Nephron (organoid): ENCODE measurements around the gene ZNRF1.

Experiments used
- H3K27ac Mint-ChIP-seq, 3 experiments: 2 replicates each; pipeline ENCODE4 v1.8.0; 2020; ENCODE audit warnings: mixed read lengths in 3 of 3, mild to moderate bottlenecking in 2 of 3, moderate library complexity in 1 of 3
- H3K27me3 Mint-ChIP-seq: 2 replicates; pipeline ENCODE4 v1.8.0; 2021; ENCODE audit warnings: low read depth, mild to moderate bottlenecking, moderate library complexity, mixed read lengths
- H3K36me3 Mint-ChIP-seq: 2 replicates; pipeline ENCODE4 v1.8.0; 2020; ENCODE audit warnings: low read depth, mixed read lengths
- H3K4me1 Mint-ChIP-seq: 2 replicates; pipeline ENCODE4 v1.8.0; 2020; ENCODE audit warnings: mixed read lengths
- H3K4me3 Mint-ChIP-seq, 3 experiments: 2 replicates each; pipeline ENCODE4 v1.8.0; 2020; ENCODE audit warnings: mild to moderate bottlenecking in 3 of 3, mixed read lengths in 3 of 3, moderate library complexity in 2 of 3
- H3K9me3 Mint-ChIP-seq: 2 replicates; pipeline ENCODE4 v1.8.0; 2020; ENCODE audit warnings: mixed read lengths
- TF ChIP-seq, protein P1 (sequence below), 3 experiments: fragments of 200-600 bp; sonication (generic); IDR thresholded peaks; one replicate each; pipeline ENCODE4 v1.5.0; 2021; ENCODE audit warnings: antibody characterized with exemption in 3 of 3; ENCODE audit not compliant: unreplicated experiment in 3 of 3

Gene ZNRF1

DNA sequence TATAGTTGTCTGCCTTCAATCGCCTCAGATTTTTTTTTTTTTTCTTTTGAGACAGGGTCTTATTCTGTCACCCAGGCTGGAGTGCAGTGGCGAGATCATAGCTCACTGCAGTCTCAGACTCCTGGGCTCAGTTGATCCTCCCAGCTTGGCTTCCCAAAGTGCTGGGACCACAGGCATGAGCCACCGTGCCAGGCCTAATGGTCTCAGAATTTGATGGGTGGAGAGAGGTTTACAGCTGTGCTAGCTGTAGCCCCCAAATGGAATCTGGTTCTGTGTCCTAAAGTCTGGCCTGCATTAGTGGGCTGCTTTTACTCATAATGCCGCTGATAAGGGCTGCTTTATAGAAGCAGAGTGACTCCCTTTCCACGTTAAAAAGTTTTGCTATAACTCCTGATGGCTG lies 5.1 kb downstream of the ZNRF1 start:
- TF ChIP-seq, protein P1, sequence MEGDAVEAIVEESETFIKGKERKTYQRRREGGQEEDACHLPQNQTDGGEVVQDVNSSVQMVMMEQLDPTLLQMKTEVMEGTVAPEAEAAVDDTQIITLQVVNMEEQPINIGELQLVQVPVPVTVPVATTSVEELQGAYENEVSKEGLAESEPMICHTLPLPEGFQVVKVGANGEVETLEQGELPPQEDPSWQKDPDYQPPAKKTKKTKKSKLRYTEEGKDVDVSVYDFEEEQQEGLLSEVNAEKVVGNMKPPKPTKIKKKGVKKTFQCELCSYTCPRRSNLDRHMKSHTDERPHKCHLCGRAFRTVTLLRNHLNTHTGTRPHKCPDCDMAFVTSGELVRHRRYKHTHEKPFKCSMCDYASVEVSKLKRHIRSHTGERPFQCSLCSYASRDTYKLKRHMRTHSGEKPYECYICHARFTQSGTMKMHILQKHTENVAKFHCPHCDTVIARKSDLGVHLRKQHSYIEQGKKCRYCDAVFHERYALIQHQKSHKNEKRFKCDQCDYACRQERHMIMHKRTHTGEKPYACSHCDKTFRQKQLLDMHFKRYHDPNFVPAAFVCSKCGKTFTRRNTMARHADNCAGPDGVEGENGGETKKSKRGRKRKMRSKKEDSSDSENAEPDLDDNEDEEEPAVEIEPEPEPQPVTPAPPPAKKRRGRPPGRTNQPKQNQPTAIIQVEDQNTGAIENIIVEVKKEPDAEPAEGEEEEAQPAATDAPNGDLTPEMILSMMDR (IDR thresholded peaks at IDR 0.05; ENCODE audit: unreplicated experiment in 3 of 3) = no peak
- no peaks in the 10 kb centered on the region for H3K27me3 Mint-ChIP-seq
- H3K4me1 Mint-ChIP-seq = peaks cover 47% of the 10 kb centered on the region
- H3K9me3 Mint-ChIP-seq = no peaks in the 10 kb centered on the region
- no peak overlapping the region for H3K27ac Mint-ChIP-seq
- peak overlapping the region in 1 of 3 experiments; percentile 72 for H3K4me3 Mint-ChIP-seq
- peaks cover 20% of the 10 kb centered on the region for H3K36me3 Mint-ChIP-seq

DNA sequence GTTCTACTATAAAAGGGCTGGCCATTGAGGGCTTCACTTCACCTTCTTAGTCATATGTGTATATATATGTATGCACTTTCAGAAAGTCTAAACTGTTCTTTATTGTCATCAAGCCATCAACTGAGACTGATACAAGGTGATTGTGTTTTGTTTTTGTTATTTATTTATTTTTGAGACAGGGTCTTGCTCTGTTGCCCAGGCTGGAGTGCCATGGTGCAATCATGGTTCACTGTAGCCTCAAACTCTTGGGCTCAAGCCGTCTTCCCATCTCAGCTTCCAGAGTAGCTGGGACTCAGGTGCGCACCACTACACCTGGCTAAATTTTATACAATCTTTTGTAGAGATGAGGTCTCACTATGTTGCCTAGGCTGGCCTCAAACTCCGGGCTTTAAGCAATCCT lies 5.6 kb downstream of the ZNRF1 start:
- H3K4me3 Mint-ChIP-seq = peak overlapping the region in 1 of 3 experiments; percentile 19
- H3K27ac Mint-ChIP-seq = no peak overlapping the region
- peaks cover 26% of the 10 kb centered on the region for H3K36me3 Mint-ChIP-seq
- peaks cover 47% of the 10 kb centered on the region for H3K4me1 Mint-ChIP-seq
- no peaks in the 10 kb centered on the region for H3K27me3 Mint-ChIP-seq
- TF ChIP-seq, protein P1 (IDR thresholded peaks at IDR 0.05; ENCODE audit: unreplicated experiment in 3 of 3) = no peak
- H3K9me3 Mint-ChIP-seq = no peaks in the 10 kb centered on the region

DNA sequence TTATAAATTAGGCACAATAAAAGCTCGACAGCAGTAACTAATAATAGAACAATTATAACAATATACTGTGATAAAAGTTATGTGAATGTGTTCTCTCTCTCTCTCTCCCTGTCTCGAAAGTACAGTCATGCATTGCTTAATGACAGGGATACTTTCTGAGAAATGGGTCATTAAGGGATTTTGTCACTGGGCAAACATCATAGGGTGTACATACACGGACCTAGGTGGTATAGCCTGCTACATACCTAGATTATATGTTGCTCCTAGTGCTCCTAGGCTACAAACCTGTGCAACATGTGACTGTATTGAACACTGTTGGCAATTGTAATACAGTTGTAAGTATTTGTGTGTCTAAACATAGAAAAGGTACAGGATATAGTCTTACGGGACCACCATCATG lies 6.9 kb downstream of the ZNRF1 start:
- Mint-ChIP-seq H3K27me3 (no peaks in the 10 kb centered on the region), H3K36me3 (peaks cover 28% of the 10 kb centered on the region), H3K4me1 (peaks cover 41% of the 10 kb centered on the region), H3K27ac (no peak overlapping the region), H3K9me3 (no peaks in the 10 kb centered on the region), H3K4me3 (no peak overlapping the region)
- TF ChIP-seq, protein P1 (IDR thresholded peaks at IDR 0.05; ENCODE audit: unreplicated experiment in 3 of 3) = no peak

DNA sequence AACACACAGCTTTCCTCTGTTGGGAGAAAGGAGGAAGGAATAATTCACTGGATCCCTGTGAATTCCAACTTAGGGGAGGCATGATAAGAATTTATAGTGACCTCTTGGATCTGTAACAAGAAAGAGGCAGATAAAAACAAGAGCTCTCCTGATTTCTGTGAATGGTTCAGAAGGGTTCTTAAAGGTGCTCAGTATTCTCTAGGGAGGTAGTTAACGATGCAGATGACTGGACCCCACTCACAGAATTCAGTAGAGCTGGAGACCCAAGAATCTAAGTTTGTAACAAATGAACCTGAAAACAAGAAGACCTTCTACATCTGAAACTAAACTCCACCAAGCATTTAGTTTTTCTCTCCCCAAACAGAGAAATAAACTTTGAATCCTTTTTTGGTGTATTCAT lies 8.6 kb downstream of the ZNRF1 start:
- Mint-ChIP-seq H3K4me1 (peaks cover 40% of the 10 kb centered on the region), H3K36me3 (peaks cover 28% of the 10 kb centered on the region), H3K27ac (no peak overlapping the region), H3K4me3 (no peak overlapping the region), H3K27me3 (no peaks in the 10 kb centered on the region), H3K9me3 (no peaks in the 10 kb centered on the region)
- TF ChIP-seq, protein P1 (IDR thresholded peaks at IDR 0.05; ENCODE audit: unreplicated experiment in 3 of 3) = no peak

DNA sequence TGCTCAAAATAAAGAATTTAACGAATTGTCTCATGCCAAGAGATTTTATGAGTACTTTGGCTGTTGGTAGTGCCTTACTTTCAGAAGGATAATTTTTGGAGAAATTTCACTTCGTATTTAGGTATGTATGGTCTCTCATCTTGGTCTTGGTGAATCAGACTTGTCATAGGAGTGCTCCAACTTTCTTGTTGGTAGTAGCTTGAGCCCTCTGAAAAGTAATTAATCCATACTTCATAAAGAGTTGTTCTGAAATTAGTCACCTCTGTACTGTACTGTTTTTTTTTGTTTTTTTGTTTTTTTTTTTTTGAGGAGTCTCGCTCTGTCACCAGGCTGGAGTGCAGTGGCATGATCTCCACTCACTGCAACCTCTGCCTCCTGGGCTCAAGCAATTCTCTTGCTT lies 11.6 kb downstream of the ZNRF1 start:
- Mint-ChIP-seq H3K9me3 (no peaks in the 10 kb centered on the region), H3K27me3 (no peaks in the 10 kb centered on the region), H3K4me3 (no peak overlapping the region), H3K4me1 (peaks cover 26% of the 10 kb centered on the region), H3K27ac (no peak overlapping the region), H3K36me3 (peaks cover 19% of the 10 kb centered on the region)
- TF ChIP-seq, protein P1 (IDR thresholded peaks at IDR 0.05; ENCODE audit: unreplicated experiment in 3 of 3) = no peak

DNA sequence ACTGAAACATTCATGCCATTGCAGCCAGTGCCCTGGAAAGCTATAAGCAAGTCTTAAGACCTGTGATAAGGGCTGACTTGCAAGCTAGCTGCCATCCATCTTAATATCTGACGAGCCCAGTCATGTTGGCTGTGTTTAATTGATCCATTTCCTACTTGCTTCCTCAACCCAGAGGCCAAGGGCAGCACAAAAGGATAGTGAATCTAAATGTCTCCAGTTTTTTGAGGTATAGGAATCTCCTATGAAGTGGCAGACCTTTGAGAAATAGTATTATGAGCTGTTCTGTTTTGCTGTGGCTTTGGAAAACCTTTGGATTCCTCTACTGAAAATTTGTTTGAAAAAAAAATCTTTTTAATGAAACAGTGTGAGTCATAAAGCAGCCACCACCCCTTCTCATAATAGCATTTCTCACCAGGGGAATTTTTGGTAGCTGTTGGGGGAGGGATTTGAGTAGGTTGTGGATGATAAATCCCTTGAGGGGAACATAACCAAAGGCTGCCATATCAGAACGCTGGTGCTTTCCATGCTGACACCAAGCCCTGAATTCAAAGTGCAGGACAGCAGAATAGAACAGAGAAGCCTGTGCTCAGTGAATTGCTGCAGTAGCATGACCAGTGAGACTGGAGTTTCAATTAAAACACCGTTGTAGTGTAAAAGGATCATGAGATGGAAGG lies 12.9 kb downstream of the ZNRF1 start:
- Mint-ChIP-seq H3K27me3 (no peaks in the 10 kb centered on the region), H3K27ac (peak overlapping the region; percentile 12 to 48 (median 44)), H3K36me3 (peaks cover 19% of the 10 kb centered on the region), H3K4me3 (no peak overlapping the region), H3K4me1 (peaks cover 26% of the 10 kb centered on the region), H3K9me3 (no peaks in the 10 kb centered on the region)
- TF ChIP-seq, protein P1 (IDR thresholded peaks at IDR 0.05; ENCODE audit: unreplicated experiment in 3 of 3) = no peak
